ENCODE data around the gene SLC2A4.

SLC2A4 gene

DNA sequence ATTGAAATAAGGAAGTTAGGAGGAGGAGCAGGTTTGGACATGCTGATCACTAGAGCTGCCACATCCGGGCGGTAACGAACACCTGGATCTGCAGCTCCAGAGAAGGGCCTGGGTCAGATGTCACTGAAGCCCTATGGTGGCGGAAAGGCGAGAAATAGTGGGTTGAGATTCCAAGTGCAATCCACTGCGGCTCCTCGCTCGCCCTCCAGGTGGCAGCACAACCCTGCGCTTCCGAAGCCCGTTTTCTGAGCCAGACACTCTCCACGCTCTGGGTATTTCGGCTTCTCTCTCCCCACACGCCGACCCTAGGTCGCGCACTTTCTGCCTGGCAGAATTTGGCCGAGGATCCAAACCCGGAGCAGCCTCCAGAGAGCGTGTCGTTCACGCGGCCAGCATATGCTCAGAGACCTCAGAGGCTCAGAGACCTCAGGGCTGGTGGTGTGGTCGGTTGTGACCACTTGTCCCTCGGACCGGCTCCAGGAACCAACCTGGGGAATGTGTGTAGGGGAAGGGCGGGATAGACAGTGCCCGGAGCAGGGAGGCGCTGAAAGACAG is 922 bp upstream of the SLC2A4 start:
- peak; percentile 53 for DNase-seq

DNA sequence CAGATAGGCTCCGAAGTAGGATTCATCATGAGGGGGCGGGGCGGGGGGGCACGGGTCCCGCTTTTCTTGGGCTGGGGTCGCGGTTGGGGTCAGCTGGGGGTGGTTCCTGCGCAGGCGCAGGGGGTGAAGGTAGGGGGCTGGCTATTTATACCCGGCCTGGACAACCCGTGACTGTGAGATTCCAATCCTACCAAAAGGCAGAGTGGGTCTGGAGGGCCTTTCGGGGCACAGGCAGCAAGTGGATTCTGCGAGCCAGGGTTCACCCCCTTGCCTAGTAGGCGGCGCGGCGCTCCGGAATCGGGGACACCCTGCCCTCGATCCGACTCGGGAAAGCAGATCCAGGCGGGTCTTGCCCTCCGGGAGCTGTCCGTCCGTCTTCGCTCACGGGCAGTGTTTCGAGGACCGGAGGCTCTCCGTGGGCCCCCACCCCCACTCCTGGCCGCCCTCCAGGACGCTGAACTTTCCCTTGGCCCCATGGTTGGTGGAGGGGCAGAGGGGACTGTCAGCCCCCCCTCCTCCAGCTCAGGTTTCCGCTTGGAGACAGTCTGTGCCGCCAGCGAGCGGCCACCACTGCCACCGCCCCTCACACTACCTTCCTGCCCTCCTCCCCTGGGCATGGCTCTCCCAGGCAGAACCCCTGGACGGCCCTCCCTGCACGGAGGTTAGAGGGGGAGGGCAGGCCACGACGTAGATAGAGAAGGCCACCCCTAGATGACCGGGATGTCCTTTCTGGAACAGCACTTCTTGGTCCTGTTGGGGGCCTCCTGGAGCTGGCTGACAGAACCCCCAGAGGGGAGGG is 634 bp downstream of the SLC2A4 start:
- no peak for DNase-seq

DNA sequence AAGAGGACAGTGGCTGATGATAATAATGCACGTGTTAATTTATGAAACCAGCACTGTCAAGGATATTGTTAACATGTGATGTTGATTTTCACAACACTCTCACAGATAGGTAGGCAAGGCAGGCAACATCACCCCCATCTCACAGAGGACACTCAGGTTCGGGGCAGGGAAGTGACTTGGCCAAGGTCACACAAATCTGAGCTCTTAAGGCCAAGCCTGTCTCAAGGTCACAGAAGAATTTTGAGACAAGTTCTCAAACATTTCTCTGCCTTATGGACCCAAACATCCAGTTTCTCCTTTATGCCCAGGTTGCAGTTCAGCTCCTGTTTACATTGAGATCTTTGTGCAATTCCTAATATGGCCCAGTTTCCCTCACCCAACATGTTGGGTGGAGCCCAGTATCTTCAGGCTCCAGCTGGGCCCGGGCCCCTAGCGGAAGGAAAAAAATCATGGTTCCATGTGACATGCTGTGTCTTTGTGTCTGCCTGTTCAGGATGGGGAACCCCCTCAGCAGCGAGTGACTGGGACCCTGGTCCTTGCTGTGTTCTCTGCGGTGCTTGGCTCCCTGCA is 1.3 kb downstream of the SLC2A4 start:
- no peak for DNase-seq

DNA sequence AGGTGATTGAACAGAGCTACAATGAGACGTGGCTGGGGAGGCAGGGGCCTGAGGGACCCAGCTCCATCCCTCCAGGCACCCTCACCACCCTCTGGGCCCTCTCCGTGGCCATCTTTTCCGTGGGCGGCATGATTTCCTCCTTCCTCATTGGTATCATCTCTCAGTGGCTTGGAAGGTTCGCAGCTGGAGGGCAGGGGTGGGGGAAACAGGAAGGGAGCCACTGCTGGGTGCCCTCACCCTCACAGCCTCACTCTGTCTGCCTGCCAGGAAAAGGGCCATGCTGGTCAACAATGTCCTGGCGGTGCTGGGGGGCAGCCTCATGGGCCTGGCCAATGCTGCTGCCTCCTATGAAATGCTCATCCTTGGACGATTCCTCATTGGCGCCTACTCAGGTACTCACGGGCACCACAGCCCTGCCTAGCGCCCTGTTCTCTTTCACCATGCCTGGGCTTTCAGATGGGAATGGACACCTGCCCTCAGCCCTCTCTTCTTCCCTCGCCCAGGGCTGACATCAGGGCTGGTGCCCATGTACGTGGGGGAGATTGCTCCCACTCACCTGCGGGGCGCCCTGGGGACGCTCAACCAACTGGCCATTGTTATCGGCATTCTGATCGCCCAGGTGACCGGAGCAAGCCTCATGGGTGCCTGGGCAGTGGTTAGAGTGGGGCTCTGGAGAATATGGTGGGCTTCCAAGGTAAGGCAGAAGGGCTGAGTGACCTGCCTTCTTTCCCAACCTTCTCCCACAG is 2.1 kb downstream of the SLC2A4 start:
- no peak for DNase-seq

DNA sequence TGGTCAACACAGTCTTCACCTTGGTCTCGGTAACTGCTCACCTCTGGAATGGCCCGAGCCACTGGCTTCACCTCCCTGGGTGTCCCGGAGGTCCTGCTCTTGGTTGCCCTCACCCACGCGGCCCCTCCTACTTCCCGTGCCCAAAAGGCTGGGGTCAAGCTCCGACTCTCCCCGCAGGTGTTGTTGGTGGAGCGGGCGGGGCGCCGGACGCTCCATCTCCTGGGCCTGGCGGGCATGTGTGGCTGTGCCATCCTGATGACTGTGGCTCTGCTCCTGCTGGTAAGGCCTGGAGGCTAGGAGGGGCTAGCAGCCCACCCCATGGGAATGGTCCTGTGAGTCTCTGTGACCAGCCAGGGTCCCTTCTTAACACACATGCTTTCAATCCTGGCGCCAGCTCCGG is 3.4 kb downstream of the SLC2A4 start:
- DNase-seq: no peak

DNA sequence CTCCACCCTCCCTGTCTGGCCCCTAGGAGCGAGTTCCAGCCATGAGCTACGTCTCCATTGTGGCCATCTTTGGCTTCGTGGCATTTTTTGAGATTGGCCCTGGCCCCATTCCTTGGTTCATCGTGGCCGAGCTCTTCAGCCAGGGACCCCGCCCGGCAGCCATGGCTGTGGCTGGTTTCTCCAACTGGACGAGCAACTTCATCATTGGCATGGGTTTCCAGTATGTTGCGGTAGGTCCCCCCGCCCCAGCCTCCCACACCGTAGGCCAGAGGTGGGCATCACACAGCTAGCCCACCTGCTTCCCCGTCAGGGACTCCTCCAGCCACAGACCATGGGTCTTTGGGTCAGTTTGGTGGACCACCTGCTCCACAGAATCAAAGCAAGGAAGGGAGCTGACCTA is 4.2 kb downstream of the SLC2A4 start:
- DNase-seq: no peak

DNA sequence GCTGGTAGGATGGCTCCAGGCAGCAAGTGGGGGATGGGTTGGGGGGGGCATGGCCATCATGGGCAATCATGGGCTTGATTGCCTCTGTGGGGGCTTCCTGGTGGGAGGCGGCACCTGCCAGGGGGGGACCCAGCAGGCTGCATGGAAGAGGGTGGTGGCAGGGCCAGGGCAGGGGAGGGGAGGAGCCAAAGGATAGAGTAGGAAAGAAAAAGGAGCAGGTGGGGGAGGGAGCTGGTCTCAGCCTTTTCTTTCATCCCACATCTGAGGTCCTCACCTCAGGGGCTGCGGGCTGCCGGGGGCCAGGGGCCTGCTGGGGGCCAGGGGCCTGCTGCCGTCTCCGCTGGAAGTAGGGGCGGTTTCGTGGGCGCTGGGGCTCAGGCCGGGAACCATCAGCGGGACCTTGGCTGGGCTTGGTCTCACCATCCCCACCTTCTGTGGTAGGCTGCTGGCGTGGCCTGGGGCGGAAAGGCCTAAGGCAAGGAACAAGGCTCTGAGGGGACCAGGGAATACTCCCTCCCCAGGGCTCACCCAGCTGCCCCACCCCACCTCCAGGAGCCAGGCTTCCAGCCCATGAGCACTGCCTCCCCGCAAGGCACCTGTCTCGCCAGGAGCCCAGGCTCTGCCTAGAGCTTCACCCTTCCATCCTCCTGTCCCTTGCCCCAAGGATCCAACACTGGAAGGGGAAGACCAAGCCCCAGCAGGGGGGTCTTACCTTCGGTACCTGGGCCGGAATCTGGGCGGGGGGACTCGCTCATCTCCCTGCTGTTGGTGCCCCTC is 7.9 kb downstream of the SLC2A4 start:
- DNase-seq: no peak

DNA sequence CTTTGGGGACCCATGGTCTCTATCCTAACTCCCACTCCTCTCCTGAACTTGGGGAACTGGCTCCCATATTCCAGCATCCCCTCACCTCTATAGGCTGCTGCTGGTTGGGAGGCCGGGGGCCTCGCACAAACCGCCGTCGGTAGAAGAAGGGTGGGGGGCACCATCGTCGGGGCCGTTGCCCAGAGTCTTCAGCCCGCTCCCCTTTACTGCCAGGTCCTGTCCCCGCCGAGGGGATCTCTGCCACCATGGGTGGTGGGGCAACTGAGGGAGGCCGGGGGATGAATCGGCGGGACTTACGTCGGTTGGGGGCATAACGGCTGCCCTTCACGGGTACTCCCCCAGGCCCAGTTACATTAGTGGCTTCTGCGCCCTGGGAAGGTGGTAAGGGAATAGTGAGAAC is 8.6 kb downstream of the SLC2A4 start:
- DNase-seq: no peak

DNA sequence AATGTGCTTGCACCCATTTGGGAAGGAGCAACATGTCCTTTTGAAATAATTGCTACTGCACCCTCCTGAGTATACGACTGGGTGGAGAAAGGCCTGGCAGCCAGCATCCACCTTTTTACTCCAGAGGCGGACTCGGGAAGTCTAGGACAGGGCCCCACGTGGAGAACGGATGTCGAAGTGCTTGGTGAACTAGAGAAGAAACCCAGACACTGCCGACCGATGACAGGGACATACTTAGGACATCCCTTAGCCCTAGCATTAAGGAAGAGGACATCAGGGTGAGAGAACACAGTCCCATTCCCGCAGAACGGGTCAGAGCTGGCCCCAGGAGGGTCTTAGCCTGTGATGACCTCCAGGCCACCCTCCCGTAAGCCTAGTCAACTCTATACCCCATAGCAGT is 9.2 kb downstream of the SLC2A4 start:
- DNase-seq: no peak

DNA sequence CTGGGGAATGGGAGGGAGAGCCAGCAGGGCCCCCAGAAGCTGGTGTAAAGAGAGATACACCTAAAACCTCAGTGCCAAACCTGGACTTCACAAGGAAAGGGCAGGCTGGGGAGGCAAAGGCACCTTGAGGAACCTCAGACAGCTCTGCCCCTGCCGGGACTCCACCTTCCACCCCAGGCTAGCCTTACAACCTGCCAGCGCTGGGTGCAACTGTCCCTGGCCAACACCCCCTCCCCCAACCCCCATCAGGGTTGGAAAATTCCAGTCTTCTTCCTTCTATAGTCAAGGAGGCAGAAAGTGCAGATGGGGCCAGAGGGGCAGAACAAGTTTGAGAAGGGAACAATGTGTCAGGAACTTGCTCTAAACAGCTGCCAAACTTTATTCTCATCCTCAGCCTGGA is 10.7 kb downstream of the SLC2A4 start:
- no peak for DNase-seq

DNA sequence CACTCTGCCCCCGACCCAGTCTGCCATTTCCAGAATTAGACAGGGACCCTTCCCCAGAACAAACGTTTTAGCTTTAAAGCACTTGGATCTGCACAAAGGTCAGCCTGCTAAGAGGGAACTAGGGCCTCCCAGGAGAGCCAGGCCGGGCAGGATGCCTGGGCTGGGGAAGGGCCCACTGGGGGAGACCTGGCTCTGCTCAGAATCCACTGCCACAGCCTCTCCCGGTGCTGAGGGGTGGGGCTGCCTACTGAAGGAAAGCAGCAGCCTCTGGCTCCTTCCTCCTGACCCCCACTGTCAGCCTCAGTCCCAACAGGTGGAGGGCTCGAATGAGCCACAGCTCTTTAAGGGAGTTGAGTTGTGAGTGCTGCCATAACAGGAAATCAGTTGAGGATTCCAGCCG is 11.2 kb downstream of the SLC2A4 start:
- DNase-seq: no peak

DNA sequence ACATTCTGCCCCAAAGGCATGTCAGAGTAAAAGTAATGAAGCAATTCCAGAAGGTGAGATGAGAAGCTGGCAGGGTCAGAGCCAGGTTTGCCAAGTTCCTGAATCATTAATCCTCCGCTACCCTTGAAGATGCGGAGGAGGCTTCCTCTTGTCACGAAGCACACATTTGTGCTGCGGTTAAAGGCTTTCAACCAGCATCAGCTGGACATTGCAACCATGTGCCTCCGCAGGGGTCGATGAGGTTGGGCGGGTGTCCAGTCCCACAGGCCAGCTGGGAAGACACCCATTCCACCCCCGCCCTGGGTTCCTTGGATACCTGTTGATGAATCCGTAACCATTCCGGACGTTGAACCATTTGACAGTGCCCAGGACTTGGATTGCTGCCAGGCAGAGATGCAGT is 11.6 kb downstream of the SLC2A4 start:
- DNase-seq: no peak

DNA sequence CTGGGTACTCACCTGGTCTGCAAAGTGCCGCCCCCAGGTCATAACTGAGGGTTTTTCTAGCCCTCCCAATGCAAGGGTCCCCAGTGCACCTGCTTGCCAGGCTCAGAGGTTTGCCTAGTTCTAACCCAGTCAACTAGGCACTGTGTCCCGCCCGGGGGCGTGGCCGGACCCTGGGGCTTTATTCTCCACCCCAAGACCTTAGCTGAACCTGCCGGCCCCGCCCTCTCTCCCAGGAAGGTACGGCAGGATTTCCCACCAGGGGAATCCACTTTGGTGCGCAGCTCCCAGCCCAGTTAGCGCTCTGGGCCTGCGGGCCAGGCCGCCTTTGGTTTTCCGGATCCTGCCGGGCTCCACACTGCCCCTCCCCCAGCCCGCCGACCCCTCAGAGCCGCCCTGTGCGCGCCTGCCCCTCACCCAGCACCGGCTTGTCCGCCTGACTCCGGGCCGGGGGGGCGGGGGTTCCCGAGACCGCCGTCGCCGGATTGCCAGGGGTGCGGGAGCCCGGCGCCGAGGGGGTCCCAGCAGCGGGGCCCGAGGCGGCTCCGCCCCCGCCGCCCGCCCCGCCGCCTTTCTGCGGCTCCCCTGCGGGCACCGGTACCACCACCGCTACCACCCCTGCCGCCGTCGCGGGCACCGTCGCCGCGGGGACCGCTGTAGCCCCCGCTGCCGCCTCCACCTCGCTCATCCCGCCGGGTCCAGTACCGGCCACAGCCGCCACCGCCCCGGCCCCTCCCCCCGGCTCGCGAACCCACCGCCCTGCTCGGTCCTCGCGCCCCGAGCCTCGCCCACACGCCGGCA is 12.5 kb downstream of the SLC2A4 start:
- DNase-seq: no peak

DNA sequence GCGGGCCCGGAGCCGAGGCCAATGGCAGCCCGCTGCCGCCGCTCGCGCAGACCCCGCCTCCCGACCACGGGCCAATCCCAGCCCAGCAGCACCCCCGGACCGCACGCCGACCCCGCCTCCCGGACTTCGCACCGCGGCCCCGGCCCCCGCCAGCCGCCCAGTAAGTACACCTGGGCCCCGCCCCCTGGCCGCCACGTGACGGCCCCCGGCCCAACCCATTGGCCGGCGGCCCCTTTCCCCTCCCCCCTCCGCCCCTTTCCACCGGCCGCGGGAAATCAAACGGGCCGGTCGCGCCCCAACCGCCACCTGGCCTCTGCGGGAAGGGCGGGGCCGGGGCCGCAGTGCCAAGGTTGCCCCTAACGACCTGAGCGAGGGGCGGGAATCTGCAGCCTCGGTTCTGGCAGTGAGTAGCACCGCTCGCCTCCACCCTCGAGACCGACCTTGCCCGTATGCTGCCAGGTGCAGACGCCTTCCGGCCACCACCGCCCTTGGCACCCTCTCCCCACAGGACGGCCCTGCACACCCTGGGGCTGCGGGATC is 13.2 kb downstream of the SLC2A4 start, which contains the start of gene YBX2:
TSS of gene YBX2 (minus strand) at position 26 of the 540 bp plus-strand sequence. CDS start 139 bp downstream, outside the sequence.
- DNase-seq: peak; percentile 56

DNA sequence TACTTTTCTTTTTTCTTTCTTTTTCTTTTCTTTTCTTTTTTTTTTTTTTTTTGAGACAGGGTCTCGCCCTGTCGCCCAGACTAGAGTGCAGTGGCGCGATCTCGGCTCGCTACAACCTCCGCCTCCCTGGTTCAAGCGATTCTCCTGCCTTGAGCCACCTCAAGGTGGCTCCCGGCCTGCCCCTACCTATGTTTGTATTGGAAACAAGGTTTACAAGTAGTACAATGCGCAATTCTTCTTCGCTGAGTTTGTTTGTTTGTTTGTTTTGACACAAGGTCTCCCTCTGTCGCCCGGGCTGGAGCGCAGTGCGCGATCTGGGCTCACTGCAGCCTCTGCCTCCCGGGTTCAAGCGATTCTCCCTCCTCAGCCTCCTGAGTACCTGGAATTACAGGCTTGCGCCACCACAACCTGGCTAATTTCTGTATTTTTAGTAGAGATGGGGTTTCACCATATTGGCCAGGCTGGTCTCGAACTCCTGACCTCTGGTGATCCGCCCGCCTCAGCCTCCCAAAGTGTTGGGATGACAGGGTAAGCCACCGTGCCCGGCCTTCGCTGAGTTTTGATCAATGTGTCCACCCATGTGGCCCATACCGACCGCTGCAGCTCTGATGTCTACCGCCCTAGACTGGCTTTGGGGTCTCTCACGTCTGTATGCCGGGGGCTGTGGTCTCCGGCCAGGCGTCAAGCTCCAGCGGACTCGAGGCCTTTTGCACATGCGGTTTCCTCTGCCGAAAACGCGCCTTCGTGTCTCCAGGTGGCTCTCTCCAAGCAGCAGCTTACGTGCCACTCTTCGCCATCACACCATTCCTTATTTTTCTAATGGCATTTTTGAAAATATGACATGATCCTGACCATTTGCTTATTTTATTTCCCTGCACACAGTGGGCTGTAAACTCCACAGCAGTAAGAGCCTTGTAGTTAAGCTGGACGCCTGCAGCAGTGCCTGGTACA is 14.0 kb downstream of the SLC2A4 start:
- no peak for DNase-seq

DNA sequence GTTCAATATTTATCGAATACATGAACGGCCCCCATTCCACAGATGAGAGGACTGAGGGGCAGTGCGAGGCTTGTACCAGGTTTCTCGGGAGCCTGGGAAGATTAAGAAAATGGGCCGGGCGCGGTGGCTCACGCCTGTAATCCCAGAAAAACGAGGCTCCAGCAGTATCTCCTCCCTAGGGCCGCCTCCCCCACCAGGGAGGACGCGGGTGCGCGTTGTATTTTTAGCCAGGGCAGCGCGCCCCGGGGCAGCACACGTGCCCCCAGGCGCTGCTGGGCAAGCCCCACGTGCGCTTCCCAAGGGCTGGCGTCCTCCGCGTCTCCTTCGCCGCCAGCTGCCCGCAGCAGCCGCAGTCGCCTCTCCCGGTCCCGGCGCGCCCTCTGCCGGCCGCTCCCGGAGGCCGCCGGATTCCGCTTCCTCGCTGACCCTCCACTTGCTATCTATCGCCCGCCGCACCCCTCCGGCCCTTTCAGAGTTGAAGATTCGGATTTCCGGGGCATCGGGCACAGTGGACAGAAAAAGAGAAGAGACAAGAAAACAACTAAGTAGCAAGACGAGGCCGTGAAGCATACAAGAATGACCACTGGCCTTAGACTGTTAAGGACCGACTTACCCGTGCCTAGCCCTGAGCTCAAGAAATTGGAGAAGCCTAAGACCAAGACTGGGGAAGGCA is 14.8 kb downstream of the SLC2A4 start:
- DNase-seq: peak; percentile 73

DNA sequence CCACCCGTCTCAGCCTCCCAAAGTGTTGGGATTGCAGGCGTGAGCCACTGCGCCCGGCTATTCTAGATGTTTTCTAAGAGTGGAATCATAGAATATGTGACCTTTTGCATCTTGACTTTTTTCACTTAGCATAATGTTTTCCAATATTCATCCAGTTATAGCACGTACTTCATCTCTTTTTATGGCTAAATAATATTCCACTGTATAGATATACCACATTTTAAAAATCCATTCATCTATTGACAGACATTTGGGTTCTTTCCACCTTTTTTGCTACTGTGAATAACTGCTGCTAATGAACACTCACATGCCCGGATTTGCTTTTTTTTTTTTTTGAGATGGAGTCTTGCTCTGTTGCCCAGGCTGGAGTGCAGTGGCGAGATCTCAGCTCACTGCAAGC is 22.7 kb downstream of the SLC2A4 start:
- DNase-seq: no peak

DNA sequence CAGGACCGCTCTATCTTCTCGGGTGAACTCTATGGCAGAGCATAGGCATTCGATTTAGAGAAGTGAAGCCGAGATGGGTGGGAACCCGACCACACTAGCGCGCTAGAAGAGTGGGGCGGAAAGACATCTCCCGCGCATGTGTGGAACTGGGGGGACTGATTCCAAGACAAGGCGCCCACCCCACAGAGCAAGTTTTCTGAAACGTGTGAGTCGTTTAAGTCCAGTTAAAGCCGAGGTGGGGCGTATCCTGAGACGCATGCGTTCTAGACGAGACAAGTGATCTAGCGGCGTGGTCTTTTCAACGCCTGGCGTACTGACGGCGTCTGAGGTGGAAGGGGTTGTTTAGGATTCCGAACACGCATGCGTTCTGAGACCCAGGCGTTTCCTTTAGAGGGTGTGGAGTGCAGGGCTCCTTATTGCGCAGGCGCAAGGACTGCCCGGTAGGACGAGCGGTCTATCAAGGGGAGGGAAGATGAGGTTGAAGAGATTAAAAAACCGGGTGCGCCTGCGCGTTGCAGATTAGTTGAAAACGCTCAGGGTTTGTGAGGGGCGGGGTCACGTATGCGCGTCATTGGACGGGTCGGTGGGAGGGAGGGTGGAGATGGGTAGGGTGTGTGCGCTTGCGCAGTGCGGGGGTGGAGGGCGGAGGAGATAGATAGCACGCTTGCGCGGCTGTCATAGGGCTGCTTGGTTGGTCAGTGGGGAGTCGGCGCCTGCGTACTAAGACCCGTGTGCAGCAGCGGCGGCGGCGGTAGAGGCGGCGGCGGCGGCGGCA is 25.6 kb downstream of the SLC2A4 start, which contains the start of gene EIF5A:
TSS of gene EIF5A (plus strand) at position 718 of the 775 bp plus-strand sequence. CDS start 2,008 bp downstream, outside the sequence.
- DNase-seq: peak; percentile 99

All from NCI-H1436 (cell line).